Measurements from ENCODE around the gene TSHZ1.

GRCh38 chr18:75247611-75248421, 37.2 kb downstream of the TSHZ1 start:
- TF ChIP-seq CTCF (IDR thresholded peaks at IDR 0.05), result no peak
- no peak for TF ChIP-seq POLR2A (IDR thresholded peaks at IDR 0.05; ENCODE audit: low read depth)
- no peak for TF ChIP-seq POLR2AphosphoS5 (IDR thresholded peaks at IDR 0.05)
